Urinary bladder (tissue), 4 donors: ENCODE data around the gene BUB1. TPM values are rescaled to one million over a fixed set of nuclear protein-coding genes. Genes with fewer than 3 reads are reported as not detected.

Experiments used
- DNase-seq: peaks from one replicate; pipeline ENCODE4 v3.0.0-alpha.2; 2015; ENCODE audit errors: extremely low spot score
- H3K27ac ChIP-seq: one replicate; pipeline ENCODE4 v1.5.1; 2013; ENCODE audit warnings: low read depth, mild to moderate bottlenecking, moderate library complexity
- H3K36me3 ChIP-seq: one replicate; pipeline ENCODE4 v1.6.1; 2013; ENCODE audit warnings: mild to moderate bottlenecking, moderate library complexity; ENCODE audit not compliant: insufficient read depth
- H3K4me1 ChIP-seq: one replicate; pipeline ENCODE4 v1.6.1; 2013; ENCODE audit warnings: mild to moderate bottlenecking, moderate library complexity; ENCODE audit not compliant: insufficient read depth
- H3K4me3 ChIP-seq: one replicate; pipeline ENCODE4 v1.5.1; 2013; ENCODE audit warnings: low read depth, low read length
- WGBS: extraction: QIAGEN DNeasy Blood & Tissue Kit; methylation state at CpG from one replicate; pipeline ENCODE4 v1.1.7; 2013; 5-methylcytosine and 5-hydroxymethylcytosine counted together
- polyA plus RNA-seq: library from polyadenylated mRNA; stranded (reverse); fragments of 200-250 nt; gene quantifications from one replicate; pipeline ENCODE4 v1.2.3, GENCODE V29; 2013
- total RNA-seq: library from RNA; depleted of rRNA; stranded (reverse); fragments of >200 nt; gene quantifications from one replicate; pipeline ENCODE4 v1.2.3, GENCODE V29; 2014
- donor health status: healthy with polysubstance abuse.
- donor health status: healthy.

Gene BUB1
- total RNA-seq (32.4 TPM), polyA plus RNA-seq (0.56 TPM)

- Histone ChIP-seq H3K36me3 (no peaks in the 10 kb centered on the region), H3K27ac (peak within 1 kb of the TSS; percentile 61), H3K4me1 (no peaks in the 10 kb centered on the region), H3K4me3 (peak within 1 kb of the TSS; percentile 62)
- peak; percentile 92 for DNase-seq
- under 1% methylated on average over 58 of the region's 58 CpGs for WGBS
Measured at GRCh38 chr2:110677530-110678456, at the start of gene BUB1. TSS of gene BUB1 (minus strand) at chr2:110678063. CDS start at chr2:110677995, 68 bp downstream.

- Histone ChIP-seq H3K27ac (no peak overlapping the region), H3K4me1 (no peaks in the 10 kb centered on the region), H3K4me3 (no peak overlapping the region), H3K36me3 (no peaks in the 10 kb centered on the region)
- WGBS, result 95% methylated on average over 2 of the region's 2 CpGs
- no peak for DNase-seq
Measured at GRCh38 chr2:110726285-110726684, 48.4 kb upstream of the BUB1 start.

- no peak for DNase-seq
- H3K27ac ChIP-seq, result no peak overlapping the region
Measured at GRCh38 chr2:110725859-110726258, 48.0 kb upstream of the BUB1 start.

GRCh38 chr2:110725370-110725769, 47.5 kb upstream of the BUB1 start:
- Histone ChIP-seq H3K4me1 (no peaks in the 10 kb centered on the region), H3K4me3 (no peak overlapping the region), H3K27ac (no peak overlapping the region), H3K36me3 (no peaks in the 10 kb centered on the region)
- WGBS, result 89% methylated on average over 9 of the region's 9 CpGs
- no peak for DNase-seq

More at GRCh38 chr2:110725859-110726258, 48.0 kb upstream of the BUB1 start:
- no peaks in the 10 kb centered on the region for H3K36me3 ChIP-seq
- no peak overlapping the region for H3K4me3 ChIP-seq
- 93% methylated on average over 3 of the region's 3 CpGs for WGBS
- H3K4me1 ChIP-seq, result no peaks in the 10 kb centered on the region

- WGBS, result 67% methylated on average over 2 of the region's 2 CpGs
- DNase-seq, result no peak
- Histone ChIP-seq H3K4me3 (no peak overlapping the region), H3K4me1 (no peaks in the 10 kb centered on the region), H3K36me3 (no peaks in the 10 kb centered on the region), H3K27ac (no peak overlapping the region)
Measured at GRCh38 chr2:110724820-110725219, 47.0 kb upstream of the BUB1 start.

GRCh38 chr2:110720547-110720946, 42.7 kb upstream of the BUB1 start:
- Histone ChIP-seq H3K36me3 (no peaks in the 10 kb centered on the region), H3K27ac (no peak overlapping the region), H3K4me3 (no peak overlapping the region), H3K4me1 (no peaks in the 10 kb centered on the region)
- DNase-seq, result no peak
- 89% methylated on average over 5 of the region's 5 CpGs for WGBS

GRCh38 chr2:110718990-110719389, 41.1 kb upstream of the BUB1 start:
- Histone ChIP-seq H3K36me3 (no peaks in the 10 kb centered on the region), H3K4me1 (no peaks in the 10 kb centered on the region), H3K4me3 (no peak overlapping the region), H3K27ac (no peak overlapping the region)
- 81% methylated on average over 2 of the region's 2 CpGs for WGBS
- DNase-seq, result no peak

- DNase-seq, result no peak
- no peaks in the 10 kb centered on the region for H3K4me1 ChIP-seq
- H3K27ac ChIP-seq, result no peak overlapping the region
- no peaks in the 10 kb centered on the region for H3K36me3 ChIP-seq
- WGBS, result 70% methylated on average over 2 of the region's 2 CpGs
- H3K4me3 ChIP-seq, result no peak overlapping the region
Measured at GRCh38 chr2:110718382-110718781, 40.5 kb upstream of the BUB1 start.

- H3K36me3 ChIP-seq, result no peaks in the 10 kb centered on the region
- H3K4me3 ChIP-seq, result no peak overlapping the region
- 50% methylated on average over 4 of the region's 4 CpGs for WGBS
- DNase-seq, result no peak
- no peak overlapping the region for H3K27ac ChIP-seq
- no peaks in the 10 kb centered on the region for H3K4me1 ChIP-seq
Measured at GRCh38 chr2:110717734-110718133, 39.9 kb upstream of the BUB1 start.

- no peaks in the 10 kb centered on the region for H3K4me1 ChIP-seq
- WGBS, result 71% methylated on average over 3 of the region's 3 CpGs
- DNase-seq, result no peak
- H3K36me3 ChIP-seq, result no peaks in the 10 kb centered on the region
- no peak overlapping the region for H3K4me3 ChIP-seq
- H3K27ac ChIP-seq, result no peak overlapping the region
Measured at GRCh38 chr2:110716959-110717645, 39.2 kb upstream of the BUB1 start.

GRCh38 chr2:110714452-110715224, 36.8 kb upstream of the BUB1 start:
- WGBS, result 61% methylated on average over 6 of the region's 6 CpGs
- no peak for DNase-seq
- no peak overlapping the region for H3K27ac ChIP-seq
- H3K4me3 ChIP-seq, result no peak overlapping the region
- H3K36me3 ChIP-seq, result no peaks in the 10 kb centered on the region
- H3K4me1 ChIP-seq, result no peaks in the 10 kb centered on the region

- H3K36me3 ChIP-seq, result no peaks in the 10 kb centered on the region
- no peak overlapping the region for H3K27ac ChIP-seq
- no peaks in the 10 kb centered on the region for H3K4me1 ChIP-seq
- WGBS, result 85% methylated on average over 6 of the region's 6 CpGs
- no peak overlapping the region for H3K4me3 ChIP-seq
- no peak for DNase-seq
Measured at GRCh38 chr2:110713513-110714362, 35.9 kb upstream of the BUB1 start.

GRCh38 chr2:110712737-110713136, 34.9 kb upstream of the BUB1 start:
- H3K27ac ChIP-seq, result no peak overlapping the region
- DNase-seq, result no peak
- H3K4me3 ChIP-seq, result no peak overlapping the region
- no peaks in the 10 kb centered on the region for H3K4me1 ChIP-seq
- WGBS, result 91% methylated on average over 1 of the region's 1 CpG
- no peaks in the 10 kb centered on the region for H3K36me3 ChIP-seq
